ENCODE results near the gene ZNF669.

ZNF669 gene

DNA sequence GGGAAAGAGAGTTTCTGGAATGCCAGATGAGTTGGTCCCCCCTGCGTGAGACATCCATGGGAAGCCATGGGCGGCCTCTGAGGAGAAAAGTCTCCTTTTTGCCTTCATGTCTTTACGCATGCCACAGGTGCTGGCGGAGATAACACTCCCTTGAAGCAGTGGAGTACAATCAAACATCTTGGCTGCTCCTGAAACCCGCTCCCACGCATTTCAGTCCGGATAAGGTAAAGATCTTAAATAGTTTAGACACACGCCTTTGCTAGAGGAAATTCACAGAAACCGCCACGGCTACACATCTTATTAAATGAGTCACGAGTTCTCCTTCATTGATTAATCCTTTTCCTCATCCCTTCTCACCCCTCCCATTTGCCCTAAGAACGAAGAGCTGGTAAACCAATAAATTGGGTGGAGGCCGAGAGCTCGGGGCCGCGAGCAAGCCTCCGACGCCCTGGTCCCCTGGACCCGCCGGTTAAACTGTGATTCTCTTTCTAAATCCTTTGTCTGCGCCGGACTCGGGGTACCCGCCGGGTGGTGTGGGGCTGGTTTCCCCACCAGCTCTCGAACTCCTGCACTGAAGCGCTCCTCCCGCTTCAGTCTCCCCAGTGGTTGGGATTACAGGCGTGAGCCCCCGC lies 6.6 kb upstream of the ZNF669 start:
- no peak for DNase-seq

DNA sequence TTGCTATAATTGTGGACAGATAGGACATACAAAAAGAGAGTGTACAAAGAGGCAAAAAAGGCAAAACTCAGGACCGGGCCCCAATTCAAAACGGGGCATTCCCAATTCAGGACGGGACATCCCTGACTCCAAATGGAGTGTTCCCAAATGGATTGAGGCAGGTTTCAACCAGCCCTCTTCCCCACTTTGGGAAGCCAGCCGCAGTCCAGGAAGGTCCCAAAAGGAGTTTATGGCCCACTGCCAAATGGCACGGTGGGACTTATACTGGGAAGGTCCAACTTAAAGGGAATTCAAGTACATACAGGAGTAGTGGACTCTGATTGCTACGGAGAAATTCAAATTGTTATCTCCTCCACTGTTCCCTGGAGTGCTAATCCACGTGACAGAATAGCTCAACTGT lies 3.5 kb upstream of the ZNF669 start:
- DNase-seq = no peak

DNA sequence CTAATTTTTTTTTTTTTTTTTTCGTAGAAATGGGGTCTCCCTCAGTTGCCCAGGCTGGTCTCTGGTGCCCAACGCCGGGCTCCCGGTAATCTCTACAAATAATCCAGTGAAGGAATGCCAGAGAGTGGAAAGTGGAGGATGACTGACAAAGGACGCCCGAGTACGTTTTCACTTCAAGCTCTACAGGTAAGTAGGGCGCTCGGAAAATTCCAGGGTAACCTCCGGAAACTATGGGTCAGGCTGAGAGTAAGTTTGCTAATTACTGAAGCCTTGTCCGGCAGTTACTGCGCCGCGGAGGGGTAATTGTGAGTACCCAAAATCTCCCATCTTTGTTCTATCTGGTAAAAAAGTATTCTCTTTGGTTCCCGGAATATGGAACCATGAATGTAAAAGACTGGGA lies 1.8 kb upstream of the ZNF669 start:
- no peak for DNase-seq

DNA sequence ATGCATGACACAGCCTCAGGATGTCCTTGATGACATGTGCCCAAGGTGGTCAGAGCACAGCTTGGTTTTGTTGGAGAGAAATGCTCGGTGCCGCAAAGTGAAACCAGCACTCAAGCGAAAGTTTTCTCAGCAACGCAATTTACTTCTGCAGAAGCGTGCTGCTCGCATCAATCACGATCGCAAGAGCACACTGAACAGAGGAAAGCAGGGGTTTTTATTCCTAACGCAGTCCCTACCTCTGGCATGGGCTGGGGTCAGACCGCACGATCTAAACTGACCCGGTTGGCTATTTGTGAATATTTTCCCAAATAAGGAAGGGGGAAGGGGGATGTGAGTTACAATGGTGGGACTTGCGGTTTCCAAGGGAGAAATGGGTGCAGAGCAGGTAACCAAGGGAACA lies 809 bp upstream of the ZNF669 start:
- DNase-seq = no peak

DNA sequence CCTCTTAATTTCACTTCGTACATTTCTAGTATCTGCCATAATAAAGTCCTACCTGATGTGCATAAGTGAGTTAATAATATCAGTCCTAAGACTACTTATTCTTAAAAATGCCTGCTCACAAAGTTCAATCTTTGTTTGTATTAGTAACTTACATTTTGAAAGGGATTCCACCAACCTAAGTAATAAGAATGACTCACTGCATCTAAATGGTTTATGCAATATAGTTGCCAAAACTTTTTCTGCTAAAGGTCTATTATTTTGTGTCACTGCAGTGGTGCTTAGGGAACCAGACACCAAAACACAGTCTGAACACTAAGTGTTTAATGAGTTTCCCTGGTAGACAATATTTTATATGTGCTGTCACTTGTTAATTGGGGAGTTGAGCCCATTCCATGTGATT lies 1.8 kb downstream of the ZNF669 start:
- no peak for DNase-seq

DNA sequence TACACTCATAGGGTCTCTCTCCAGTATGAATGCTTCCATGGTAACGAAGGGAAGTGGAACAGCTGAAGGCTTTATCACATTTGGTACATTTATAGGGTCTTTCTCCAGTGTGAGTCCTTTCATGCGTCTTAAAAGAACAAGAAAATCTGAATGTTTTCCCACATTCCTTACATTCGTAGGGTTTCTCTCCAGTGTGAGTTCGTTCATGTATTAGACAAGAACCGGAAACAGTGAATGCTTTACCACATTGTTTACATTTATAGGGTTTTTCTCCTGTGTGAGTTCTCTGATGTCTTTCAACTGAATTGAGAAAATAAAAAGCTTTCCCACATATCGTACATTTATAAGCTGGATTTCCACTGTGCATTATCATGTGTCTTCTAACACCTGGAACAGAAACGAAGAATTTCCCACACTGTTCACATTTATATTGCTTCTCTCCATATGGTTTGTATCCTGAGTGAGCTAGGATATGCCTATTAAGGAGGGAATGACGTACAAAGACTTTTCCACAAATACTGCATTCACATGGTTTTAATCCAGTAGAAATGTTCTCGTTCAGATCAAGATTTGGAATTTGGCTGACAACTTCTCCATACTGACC lies 3.4 kb downstream of the ZNF669 start:
- DNase-seq = no peak

DNA sequence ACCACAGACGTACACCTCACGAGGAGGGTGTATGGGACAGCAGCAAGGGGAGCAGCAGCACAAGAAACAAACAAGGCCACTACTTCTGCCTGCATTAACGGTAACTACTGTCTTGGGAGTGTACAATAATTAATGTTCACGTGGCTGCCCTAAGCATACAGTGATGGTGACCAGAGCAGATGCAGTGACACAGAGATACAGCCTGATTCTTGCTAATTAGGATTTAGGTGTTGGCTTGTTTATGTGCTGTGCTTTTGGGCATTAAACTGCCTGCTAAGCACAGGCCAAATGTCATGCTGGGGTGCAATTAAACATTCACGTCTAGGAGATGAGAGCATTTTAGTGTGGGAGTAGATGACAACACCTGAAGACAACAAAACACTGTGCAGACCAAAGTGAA lies 7.2 kb downstream of the ZNF669 start:
- DNase-seq = no peak

DNA sequence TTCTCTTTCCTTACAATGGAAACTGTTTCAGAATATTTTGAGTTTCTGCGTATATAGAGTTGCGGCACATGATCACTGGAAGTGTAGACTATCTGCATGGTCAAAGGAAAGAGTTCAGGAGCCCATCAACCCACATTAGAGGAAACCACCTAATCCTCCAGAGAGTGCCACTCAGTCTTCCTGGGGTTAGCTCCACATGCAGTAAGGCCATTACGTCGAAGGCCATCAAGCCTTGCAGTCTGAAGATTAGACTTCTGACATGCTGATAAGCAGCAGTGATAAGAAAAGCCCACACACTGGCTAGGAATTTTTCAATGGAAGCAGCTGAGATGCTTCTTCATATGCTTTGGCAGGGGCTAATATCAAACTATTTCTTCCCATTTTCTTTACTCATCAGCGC lies 7.6 kb downstream of the ZNF669 start:
- DNase-seq = no peak

DNA sequence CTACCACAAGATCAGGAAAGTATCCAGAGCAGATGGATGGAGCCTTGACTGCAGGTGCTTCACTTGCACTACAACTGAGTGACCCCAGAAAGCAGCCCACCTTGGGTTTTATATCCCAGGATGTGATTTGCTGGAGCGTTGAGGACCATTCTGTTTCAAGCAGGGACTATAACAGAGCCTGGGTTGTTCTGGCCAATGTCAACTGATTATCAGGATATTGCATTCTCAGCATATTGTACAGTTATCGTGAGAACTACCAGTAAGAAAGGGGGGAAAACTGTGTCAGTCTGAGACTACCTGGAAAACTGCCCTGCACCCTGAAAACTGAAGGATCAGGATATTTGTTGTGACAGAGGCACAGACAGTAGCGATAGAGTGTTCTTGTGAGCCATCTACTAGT lies 8.0 kb downstream of the ZNF669 start:
- no peak for DNase-seq

DNA sequence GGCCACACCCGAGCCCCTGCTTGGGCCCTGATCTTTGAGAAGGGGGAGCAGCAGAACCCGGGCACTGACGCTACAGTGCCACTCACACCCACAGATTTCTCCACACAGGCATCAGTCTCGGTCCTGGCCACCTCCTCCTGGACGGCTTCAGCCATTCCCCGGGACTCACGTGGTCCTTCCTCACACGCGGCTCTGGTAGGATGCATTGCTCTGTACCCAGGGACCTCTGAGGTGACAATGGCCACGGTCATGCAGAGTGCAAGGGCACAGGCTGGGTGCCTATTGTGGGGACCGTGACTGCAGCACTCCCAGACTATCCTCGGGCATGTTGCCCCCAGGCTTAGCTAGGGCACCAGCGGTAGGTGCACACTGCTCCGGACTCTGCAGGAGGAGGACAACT lies 13.7 kb downstream of the ZNF669 start:
- DNase-seq = no peak

DNA sequence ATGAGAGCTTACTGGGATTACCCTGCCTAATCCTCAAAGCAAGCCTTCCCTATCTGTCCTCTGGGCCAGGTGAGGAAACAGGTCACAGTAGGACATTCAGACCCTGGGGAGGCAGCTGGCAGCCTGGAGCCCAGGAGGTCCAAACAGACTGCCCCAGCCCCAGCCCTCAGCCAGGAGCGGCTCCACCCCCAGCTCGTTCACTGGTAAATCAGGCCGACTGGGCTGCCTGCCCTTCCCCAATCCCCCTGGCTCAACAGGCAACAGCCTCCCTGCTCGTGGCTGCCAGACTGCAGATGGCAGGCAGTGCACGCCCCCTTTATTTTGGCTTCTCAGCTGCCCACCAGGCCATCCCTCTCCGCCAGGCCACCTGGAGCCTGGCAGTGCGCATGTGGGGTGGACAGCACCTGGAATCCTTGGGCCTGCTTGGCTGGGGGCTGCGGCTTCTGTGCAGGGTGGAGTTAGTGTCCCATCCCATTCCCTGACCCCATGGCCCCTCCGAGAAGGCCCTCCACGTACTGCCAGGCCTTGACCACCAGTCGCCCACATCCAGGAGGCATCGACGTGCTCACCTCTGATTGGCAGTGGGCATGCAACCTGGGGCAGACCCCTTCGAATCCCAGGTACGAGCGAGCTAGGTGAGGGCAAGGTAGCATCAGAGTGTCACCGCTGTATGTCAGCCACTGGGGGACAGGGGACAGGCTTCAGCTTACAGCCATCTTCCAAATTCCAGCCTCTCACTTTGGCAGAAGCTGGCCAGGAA lies 14.4 kb downstream of the ZNF669 start:
- no peak for DNase-seq

DNA sequence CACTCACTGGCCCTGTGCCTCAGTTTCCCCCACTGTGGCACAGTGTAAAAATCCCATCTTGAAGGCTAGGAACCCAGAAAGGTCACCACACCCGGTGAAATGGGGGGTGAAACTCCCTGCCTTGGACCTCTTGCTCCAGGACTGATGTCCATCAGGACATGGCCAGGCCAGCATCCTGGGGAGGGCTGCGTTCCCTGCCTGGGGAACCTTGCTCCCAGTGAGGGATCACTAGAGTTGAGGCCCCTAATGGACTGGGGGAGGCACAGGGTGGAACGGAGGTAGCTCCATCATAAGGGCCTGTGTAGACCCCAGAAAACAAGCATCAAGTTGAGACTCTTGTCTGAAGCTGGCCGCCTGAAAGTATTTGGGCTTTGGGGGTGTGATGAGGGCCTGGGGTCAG lies 15.2 kb downstream of the ZNF669 start:
- no peak for DNase-seq

DNA sequence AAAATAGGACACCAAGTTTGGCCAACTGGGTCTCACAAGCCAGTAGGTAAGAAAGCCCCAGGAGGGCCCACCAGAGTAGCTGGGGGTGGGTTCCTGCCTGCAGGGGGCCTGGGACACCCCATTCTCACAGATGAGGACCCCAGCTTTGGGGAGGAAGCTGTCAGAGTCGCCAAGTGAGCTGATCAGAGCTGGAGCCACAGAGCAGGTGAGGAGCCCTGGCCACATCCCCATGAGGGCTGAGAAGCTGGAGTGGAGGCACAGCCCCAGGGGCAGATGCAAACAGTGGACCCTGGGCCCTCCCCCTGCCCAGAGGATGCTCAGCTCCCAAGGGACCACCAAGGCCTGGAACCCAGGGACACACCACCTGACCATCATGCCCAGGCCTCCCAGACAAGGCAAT lies 16.9 kb downstream of the ZNF669 start:
- no peak for DNase-seq

DNA sequence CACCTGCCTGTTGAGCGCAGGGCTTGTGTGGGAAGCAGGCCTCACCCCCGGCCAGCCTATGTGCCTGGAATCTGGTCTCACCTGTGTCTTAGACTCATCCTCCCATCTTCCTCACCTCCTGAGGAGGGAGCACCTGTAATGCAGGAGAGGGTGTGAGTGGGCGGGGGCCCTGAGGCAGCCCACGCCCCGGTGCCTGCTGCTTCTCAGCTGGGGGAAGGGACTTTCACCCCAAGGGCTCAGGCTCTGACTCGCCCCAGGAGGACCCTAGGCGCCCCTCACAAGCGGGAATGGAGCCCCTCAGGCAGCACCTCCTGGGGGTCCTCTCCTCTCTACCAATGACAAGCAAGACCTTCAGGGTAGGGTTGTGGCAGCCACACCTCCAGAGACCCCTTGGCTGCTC lies 18.8 kb downstream of the ZNF669 start:
- DNase-seq = no peak

DNA sequence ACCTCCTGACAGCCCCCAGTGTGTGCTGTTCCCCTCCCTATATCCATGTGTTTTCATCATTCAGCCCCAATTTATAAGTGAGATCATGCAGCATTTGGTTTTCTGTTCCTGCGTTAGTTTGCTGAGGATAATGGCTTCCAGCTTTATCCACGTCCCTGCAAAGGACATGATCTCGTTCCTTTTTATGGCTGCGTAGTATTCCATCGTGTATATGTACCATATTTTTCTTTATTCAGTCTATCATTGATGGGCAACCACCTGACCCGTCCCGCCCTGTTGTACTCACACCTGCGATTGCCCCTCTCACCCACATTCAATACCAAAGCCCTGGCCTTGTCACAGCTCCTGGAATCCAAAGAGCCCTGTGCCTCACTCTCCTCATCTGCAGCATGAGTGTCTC lies 19.4 kb downstream of the ZNF669 start:
- no peak for DNase-seq

DNA sequence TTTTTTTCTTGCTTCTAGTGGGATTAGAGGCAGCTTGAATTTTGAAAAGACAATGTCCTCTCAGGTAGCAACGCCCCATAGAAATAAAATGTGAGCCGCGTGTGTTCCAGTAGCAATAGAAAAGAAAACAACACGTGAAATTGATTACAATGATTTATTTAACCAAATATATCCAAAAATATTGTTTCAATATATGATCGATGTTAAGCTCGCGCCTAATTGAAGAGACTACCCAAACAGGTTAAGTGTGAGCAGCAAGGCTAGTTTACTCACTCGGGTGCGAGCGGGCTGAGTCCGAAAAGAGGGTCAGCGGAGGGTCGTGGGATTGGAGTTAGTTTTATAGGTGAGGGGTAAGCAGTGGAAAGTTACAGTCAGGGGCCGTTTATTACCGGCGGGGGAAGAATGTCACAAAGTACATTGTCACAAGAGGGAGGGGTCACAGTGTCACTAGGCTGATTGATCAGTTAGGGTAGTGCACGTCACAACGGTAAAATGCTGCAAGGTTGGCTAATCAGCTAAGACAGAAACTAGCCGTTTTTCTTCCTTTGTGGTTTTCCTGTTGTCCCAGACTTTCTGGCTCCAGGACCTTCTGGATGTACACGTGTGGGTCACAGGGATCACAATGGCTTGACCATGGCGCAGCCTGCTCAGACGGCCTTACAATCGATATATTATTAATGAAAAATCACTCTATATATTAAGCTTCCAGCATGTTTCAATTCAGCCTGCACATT lies 24.8 kb downstream of the ZNF669 start:
- DNase-seq = no peak

DNA sequence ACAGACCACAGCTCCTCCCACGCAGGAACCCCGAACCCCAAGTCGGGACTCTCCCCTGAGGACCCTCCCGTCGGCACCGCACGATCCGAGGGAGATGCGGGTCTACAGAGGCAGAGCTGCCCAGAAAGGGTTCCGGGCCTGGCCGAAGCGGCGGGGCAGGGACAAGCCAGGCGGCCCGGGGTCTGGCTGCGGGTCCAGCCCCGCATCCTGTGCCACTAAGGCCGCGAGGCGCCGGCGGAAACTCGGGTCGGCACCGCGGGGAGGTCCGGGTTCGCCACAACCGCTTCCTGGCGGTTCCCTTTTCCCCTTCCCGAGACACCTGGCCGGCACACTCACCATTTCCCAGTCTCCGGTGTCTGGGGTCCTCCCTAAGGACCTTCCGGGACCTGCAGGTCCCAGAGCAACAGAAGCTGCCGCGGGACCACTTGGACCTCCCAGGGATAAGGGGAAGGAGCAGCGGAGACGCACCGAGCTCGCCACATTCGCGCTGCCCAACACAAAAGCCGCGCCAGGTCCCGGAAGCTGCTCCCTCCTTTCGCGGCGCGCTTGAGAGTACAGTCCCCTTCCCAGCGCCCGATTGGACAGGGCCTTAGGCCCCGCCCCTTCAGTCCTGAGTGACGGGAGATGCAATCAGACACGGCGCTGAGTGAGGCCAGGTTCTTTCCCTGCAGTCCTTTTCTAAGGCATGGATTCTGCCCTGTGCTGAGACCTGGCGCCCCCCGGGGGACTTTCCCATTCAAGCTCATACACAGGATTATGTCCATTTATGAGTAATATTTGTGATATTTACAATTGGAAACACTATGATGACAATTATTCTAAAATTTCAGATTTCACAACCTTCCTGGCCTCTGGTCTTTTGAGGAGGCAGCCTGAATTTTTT lies 25.7 kb downstream of the ZNF669 start, which contains the start of gene ZNF670:
Gene ZNF670, minus strand, starts transcription at position 554 of the 883 bp plus-strand sequence. Its CDS starts 215 bp downstream, at position 339.
- peak; percentile 84 for DNase-seq

DNA sequence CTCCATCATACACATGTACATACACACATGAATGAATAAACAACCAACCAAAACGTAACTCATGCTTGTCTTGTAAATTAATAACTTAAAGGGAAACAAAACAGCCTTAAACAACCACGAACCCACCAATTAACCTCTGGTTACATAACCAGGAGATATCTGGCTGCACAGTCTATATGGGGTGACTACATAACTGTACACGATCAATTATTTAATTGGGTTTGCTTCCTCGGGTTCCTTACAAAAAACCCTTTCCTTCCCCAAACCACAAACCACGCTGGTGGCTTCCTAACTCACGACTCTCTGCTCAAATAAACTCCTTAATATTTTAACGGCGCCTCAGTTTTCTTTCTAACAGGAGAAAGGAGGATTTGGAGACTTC lies 26.3 kb downstream of the ZNF669 start:
- no peak for DNase-seq

DNA sequence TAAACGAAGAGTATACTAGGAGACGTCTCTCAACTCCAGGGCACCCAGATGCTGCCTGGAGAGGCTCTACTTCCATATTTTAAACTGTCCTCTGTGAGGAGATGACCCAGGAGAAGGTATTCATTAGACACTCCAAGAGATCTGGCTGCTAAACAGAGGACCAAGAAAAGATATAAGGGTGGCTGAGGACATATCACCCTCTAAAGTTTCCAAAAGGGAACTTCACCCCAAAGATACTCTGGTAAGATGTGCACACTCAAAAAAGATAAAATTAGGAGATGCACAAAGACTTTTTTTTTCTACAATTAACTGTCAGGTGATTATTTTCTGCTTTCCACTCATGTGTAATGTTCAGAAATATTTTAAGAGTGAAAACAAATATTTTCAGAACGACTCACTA lies 26.9 kb downstream of the ZNF669 start:
- DNase-seq = no peak

DNA sequence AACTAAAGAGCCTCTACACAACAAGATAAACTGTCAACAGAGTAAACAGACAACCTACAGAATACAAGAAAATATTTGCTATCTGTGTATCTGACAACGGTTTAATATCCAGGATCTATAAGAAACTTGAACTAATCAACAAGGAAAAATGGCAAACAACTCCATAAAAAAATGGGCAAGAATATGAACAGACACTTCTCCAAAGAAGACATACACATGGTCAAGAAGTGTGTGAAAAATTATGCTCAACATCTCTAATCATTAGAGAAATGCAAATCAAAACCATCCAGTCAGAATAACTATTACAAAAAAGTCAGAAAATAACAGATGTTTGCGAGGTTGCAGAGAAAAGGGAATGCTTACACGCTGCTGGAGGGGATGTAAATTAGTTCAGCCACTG lies 33.5 kb downstream of the ZNF669 start:
- DNase-seq = no peak

DNA sequence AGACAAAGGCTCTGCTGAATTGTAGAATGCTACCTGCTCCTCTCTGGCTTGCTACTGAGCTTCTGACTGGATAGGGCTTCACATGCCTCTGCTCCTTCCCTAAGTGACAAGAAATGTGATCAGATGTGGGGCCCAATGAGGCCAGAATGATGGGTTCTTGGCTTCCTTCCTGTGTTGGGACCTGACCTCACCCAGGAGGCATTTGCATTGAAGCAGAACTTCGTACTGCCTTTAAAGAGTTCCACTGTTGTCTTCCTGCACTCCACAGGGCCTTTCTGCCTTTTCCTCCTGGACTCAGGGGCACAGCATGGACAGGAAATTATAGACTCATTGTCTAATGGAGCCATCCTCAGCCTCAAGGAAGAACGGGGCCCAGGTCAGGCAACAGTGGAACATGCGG lies 39.9 kb downstream of the ZNF669 start:
- DNase-seq = no peak

DNA sequence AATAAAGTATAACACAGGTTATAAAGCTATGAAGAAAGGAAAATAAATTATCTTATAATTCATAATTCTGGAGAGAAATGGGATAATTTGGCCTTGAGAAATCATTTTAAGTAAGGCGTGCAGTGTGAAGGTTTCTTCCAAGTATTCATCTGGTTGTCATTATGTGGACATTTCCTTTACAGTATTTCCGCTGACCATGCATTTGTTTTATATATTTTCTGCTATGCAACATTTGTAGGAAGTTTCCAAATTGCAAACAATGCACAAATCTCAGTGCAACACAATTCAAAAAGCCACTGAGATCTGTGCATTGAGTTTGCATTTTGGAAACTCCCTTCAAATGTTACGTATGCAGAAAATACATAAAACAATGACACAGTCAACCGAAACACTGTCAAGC lies 43.4 kb downstream of the ZNF669 start:
- DNase-seq = no peak

DNA sequence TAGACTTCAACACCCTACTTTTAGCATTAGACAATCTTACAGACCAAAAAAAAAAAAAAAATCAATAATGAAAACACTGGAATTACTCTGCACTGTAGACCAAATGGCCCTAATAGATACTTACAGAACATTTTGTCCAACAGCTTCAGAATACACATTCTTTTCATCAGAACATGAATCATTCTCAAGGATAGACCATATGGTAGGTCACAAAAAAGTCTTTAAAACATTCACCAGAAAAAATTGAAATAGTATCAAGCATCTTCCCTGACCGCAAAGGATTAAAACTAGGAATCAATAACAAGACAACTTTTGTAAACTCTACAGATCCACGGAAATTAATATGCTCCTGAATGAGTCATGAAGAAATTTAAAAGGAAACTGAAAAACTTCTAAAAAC lies 48.1 kb downstream of the ZNF669 start:
- DNase-seq = no peak
